ENCODE results near the gene UTP25. TPM values are rescaled to one million over a fixed set of nuclear protein-coding genes. Genes with fewer than 3 reads are reported as not detected.

Gene UTP25
- total RNA-seq, 1 donor from 2014 or later: 4.6 TPM

DNA sequence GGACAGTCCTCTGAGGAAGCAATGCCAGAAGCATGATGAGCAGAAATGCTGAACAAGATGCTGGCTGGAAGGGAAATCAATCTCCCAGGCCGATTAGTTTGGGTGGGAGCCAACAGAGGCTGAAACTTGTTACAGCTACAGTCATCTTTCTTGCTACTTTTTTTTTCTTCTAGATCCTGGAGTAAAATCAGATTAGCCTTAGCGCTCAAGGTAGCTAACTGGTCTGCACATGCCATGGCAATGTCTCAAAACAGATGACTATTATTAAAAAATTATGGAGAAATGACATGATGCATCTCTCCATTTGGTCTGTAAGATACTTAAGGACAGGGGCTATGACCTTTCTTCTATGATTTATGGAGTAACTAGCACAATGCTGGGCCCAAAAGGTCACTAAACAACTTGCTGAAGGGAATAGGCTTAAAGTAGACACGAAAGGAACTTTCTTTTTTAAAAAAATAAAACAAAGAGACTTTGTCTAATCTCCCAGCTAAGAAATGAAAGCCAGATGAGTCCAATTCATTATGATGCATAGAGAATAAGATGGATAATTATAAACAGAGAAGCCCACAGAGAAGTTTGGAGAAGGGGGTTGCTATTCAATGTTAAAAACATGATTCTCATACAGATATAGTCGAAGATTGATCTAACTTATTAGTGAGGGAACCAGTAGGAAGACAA lies 42.5 kb downstream of the UTP25 start:
- Mint-ChIP-seq H3K27me3 (ENCODE audit: unreplicated experiment) (peaks cover 2% of the 10 kb centered on the region), H3K4me1 (ENCODE audit: low read depth, unreplicated experiment) (peaks cover under 1% of the 10 kb centered on the region), H3K27ac (ENCODE audit: unreplicated experiment) (no peak overlapping the region), H3K9me3 (ENCODE audit: unreplicated experiment) (peaks cover 3% of the 10 kb centered on the region), H3K36me3 (ENCODE audit: unreplicated experiment) (peaks cover 13% of the 10 kb centered on the region), H3K4me3 (ENCODE audit: unreplicated experiment) (no peak overlapping the region)
- no peak for DNase-seq
- TF ChIP-seq CTCF (IDR thresholded peaks at IDR 0.05; ENCODE audit: partially characterized antibody, unreplicated experiment): no peak

GRCh38 chr1:209871006-209871405 lies 43.2 kb downstream of the UTP25 start:
- TF ChIP-seq CTCF (IDR thresholded peaks at IDR 0.05; ENCODE audit: partially characterized antibody, unreplicated experiment): no peak
- no peak for DNase-seq
- Mint-ChIP-seq H3K4me1 (ENCODE audit: low read depth, unreplicated experiment) (peaks cover 8% of the 10 kb centered on the region), H3K4me3 (ENCODE audit: unreplicated experiment) (no peak overlapping the region), H3K9me3 (ENCODE audit: unreplicated experiment) (peaks cover 3% of the 10 kb centered on the region), H3K36me3 (ENCODE audit: unreplicated experiment) (peaks cover 13% of the 10 kb centered on the region), H3K27me3 (ENCODE audit: unreplicated experiment) (peaks cover 1% of the 10 kb centered on the region), H3K27ac (ENCODE audit: unreplicated experiment) (no peak overlapping the region)

GRCh38 chr1:209871430-209871829 lies 43.7 kb downstream of the UTP25 start:
- Mint-ChIP-seq H3K27ac (ENCODE audit: unreplicated experiment) (no peak overlapping the region), H3K27me3 (ENCODE audit: unreplicated experiment) (no peaks in the 10 kb centered on the region), H3K36me3 (ENCODE audit: unreplicated experiment) (peaks cover 13% of the 10 kb centered on the region), H3K4me1 (ENCODE audit: low read depth, unreplicated experiment) (peaks cover 9% of the 10 kb centered on the region), H3K9me3 (ENCODE audit: unreplicated experiment) (peaks cover 3% of the 10 kb centered on the region), H3K4me3 (ENCODE audit: unreplicated experiment) (no peak overlapping the region)
- no peak for TF ChIP-seq CTCF (IDR thresholded peaks at IDR 0.05; ENCODE audit: partially characterized antibody, unreplicated experiment)
- DNase-seq: no peak

- Mint-ChIP-seq H3K27me3 (ENCODE audit: unreplicated experiment) (no peaks in the 10 kb centered on the region), H3K9me3 (ENCODE audit: unreplicated experiment) (no peaks in the 10 kb centered on the region), H3K36me3 (ENCODE audit: unreplicated experiment) (peaks cover 7% of the 10 kb centered on the region), H3K4me3 (ENCODE audit: unreplicated experiment) (no peak overlapping the region), H3K4me1 (ENCODE audit: low read depth, unreplicated experiment) (peaks cover 12% of the 10 kb centered on the region), H3K27ac (ENCODE audit: unreplicated experiment) (no peak overlapping the region)
- no peak for DNase-seq
- TF ChIP-seq CTCF (IDR thresholded peaks at IDR 0.05; ENCODE audit: partially characterized antibody, unreplicated experiment): no peak
Observed at GRCh38 chr1:209873067-209873799, 45.5 kb downstream of the UTP25 start.

DNA sequence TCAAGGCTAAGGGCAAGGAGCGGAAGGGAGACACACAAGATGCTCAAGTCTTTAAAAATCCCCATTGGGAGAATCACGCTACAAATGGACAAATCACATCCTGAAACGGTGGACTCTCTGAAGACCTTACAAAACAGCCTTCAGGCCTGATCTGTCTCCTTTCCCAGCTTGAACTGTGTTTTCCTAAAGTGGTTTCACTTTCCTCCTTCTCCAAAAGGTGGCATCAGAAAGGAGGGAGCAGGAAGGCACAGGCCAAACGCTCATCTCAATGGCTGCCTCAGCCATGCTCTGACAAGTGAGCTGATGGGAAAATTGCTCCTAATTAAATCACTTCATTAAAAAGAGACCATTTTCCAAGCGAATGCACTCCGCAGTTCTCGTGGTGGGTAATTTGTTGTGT lies 47.7 kb downstream of the UTP25 start:
- Mint-ChIP-seq H3K27me3 (ENCODE audit: unreplicated experiment) (no peaks in the 10 kb centered on the region), H3K4me1 (ENCODE audit: low read depth, unreplicated experiment) (peaks cover 25% of the 10 kb centered on the region), H3K27ac (ENCODE audit: unreplicated experiment) (no peak overlapping the region), H3K36me3 (ENCODE audit: unreplicated experiment) (no peaks in the 10 kb centered on the region), H3K4me3 (ENCODE audit: unreplicated experiment) (no peak overlapping the region), H3K9me3 (ENCODE audit: unreplicated experiment) (no peaks in the 10 kb centered on the region)
- TF ChIP-seq CTCF (IDR thresholded peaks at IDR 0.05; ENCODE audit: partially characterized antibody, unreplicated experiment): peak; percentile 15
- DNase-seq: no peak
